ENCODE measurements around the gene ZDHHC20. TPM values are rescaled to one million over a fixed set of nuclear protein-coding genes. Genes with fewer than 3 reads are reported as not detected.

ZDHHC20 gene
- total RNA-seq, 4 donors from 2014 or later = 48.2 to 92.9 (median 69.5) TPM

DNA sequence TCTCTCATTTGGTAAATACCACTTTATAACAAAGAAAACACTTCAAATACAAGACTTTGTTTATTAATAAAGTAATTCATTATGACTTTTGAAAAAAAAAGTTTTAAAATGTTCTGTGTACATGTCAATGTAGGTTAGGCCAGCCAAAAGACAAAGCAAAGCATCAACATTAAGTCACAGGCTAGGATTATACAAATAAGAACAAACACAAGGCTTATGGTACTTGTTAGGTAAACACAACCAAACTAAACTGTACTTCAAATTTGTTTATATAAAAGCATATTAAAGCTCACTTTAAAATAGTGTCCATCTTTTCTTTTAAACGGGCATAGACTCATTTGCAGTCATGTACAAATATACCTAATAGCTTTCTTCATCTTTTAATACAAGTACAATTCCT, 86.6 kb downstream of the ZDHHC20 start:
- Histone ChIP-seq H3K4me1 (no peaks in the 10 kb centered on the region), H3K36me3 (peaks cover 23% of the 10 kb centered on the region), H3K9me3 (no peaks in the 10 kb centered on the region), H3K27ac (no peak overlapping the region), H3K27me3 (no peaks in the 10 kb centered on the region), H3K4me3 (no peak overlapping the region)
- no peak for TF ChIP-seq EP300 (IDR thresholded peaks at IDR 0.05)
- TF ChIP-seq, protein P1, sequence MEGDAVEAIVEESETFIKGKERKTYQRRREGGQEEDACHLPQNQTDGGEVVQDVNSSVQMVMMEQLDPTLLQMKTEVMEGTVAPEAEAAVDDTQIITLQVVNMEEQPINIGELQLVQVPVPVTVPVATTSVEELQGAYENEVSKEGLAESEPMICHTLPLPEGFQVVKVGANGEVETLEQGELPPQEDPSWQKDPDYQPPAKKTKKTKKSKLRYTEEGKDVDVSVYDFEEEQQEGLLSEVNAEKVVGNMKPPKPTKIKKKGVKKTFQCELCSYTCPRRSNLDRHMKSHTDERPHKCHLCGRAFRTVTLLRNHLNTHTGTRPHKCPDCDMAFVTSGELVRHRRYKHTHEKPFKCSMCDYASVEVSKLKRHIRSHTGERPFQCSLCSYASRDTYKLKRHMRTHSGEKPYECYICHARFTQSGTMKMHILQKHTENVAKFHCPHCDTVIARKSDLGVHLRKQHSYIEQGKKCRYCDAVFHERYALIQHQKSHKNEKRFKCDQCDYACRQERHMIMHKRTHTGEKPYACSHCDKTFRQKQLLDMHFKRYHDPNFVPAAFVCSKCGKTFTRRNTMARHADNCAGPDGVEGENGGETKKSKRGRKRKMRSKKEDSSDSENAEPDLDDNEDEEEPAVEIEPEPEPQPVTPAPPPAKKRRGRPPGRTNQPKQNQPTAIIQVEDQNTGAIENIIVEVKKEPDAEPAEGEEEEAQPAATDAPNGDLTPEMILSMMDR (IDR thresholded peaks at IDR 0.05) = no peak
- no peak for TF ChIP-seq POLR2A (IDR thresholded peaks at IDR 0.05)
- TF ChIP-seq POLR2AphosphoS5 (IDR thresholded peaks at IDR 0.05) = no peak
- no peak for DNase-seq (ENCODE audit: low spot score in 2 of 2)
- WGBS = 78% methylated on average over 1 of the region's 1 CpG

DNA sequence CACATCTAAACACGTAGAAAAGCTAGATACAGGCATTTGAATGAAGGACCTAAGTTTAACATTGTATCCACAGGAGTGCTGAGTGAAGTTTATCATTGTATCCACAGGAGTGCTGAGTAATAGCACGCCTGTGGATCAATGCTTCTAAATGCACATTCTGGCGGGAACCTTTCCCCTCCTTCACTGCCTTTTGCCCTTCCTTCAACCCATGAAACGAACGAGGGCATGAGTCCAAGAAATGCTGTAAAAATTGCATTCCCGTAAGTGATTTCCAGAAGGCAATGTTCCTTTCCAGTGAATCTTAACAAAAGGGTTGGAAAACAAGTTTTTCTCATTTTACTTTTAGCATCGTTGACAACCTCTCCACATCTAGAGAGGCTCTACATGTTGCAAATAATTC, 88.1 kb downstream of the ZDHHC20 start:
- Histone ChIP-seq H3K4me3 (no peak overlapping the region), H3K36me3 (peaks cover 14% of the 10 kb centered on the region), H3K27me3 (no peaks in the 10 kb centered on the region), H3K9me3 (no peaks in the 10 kb centered on the region), H3K27ac (no peak overlapping the region), H3K4me1 (no peaks in the 10 kb centered on the region)
- no peak for DNase-seq (ENCODE audit: low spot score in 2 of 2)
- 45% methylated on average over 7 of the region's 7 CpGs for WGBS
- TF ChIP-seq, protein P1 (IDR thresholded peaks at IDR 0.05) = no peak
- TF ChIP-seq POLR2AphosphoS5 (IDR thresholded peaks at IDR 0.05) = no peak
- no peak for TF ChIP-seq EP300 (IDR thresholded peaks at IDR 0.05)
- no peak for TF ChIP-seq POLR2A (IDR thresholded peaks at IDR 0.05)

DNA sequence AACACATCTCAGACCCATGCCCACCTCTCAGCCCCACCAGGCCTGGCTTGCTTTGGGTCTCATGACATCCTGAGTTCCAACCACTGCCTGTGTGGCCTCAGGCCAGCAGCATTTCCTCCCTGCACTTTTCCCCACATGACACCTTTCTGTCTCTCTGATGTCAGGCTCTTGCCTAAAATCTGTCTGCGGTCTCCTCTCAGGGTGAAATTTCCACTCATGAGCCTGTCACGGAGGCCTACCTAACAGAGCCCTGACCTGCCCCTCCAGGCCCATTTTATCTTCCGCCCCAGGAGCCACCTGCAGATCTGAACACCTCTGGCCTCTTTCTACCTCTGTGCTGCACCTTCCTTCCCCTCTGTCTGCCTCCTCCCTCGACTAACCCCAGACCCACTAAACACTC, 93.5 kb downstream of the ZDHHC20 start:
- no peaks in the 10 kb centered on the region for H3K27me3 ChIP-seq
- no peak overlapping the region for H3K4me3 ChIP-seq
- TF ChIP-seq EP300 (IDR thresholded peaks at IDR 0.05) (no peak), POLR2A (IDR thresholded peaks at IDR 0.05) (no peak), POLR2AphosphoS5 (IDR thresholded peaks at IDR 0.05) (no peak)
- TF ChIP-seq, protein P1 (IDR thresholded peaks at IDR 0.05) = no peak
- no peak overlapping the region for H3K27ac ChIP-seq
- no peaks in the 10 kb centered on the region for H3K36me3 ChIP-seq
- 82% methylated on average over 4 of the region's 4 CpGs for WGBS
- no peak for DNase-seq (ENCODE audit: low spot score in 2 of 2)
- peaks cover 5% of the 10 kb centered on the region for H3K9me3 ChIP-seq
- no peaks in the 10 kb centered on the region for H3K4me1 ChIP-seq

DNA sequence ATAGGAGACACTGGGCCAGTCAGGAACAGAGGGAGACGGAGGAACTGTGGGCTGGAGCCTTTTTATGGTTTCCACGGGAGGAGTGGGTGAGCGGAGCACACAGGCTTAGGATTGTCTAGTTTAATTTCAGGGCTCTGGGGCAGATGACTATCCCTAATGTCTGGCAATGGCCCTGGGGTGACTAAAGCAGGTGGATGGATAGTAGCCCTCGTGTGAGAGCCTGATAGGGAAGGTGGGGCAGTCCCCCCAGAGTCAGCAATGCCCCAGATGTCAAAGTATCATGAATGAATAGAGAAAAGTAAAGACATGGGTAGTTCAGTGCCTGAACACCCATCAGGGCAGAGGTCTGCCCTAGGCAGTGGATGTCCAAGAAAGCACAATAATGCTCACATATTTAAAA, 94.2 kb downstream of the ZDHHC20 start:
- H3K4me3 ChIP-seq = no peak overlapping the region
- no peak overlapping the region for H3K27ac ChIP-seq
- H3K4me1 ChIP-seq = no peaks in the 10 kb centered on the region
- H3K9me3 ChIP-seq = peaks cover 5% of the 10 kb centered on the region
- H3K27me3 ChIP-seq = no peaks in the 10 kb centered on the region
- 87% methylated on average over 4 of the region's 4 CpGs for WGBS
- no peak for DNase-seq (ENCODE audit: low spot score in 2 of 2)
- no peaks in the 10 kb centered on the region for H3K36me3 ChIP-seq
- no peak for TF ChIP-seq POLR2AphosphoS5 (IDR thresholded peaks at IDR 0.05)
- TF ChIP-seq POLR2A (IDR thresholded peaks at IDR 0.05) = no peak
- TF ChIP-seq EP300 (IDR thresholded peaks at IDR 0.05) = no peak
- TF ChIP-seq, protein P1 (IDR thresholded peaks at IDR 0.05) = no peak

DNA sequence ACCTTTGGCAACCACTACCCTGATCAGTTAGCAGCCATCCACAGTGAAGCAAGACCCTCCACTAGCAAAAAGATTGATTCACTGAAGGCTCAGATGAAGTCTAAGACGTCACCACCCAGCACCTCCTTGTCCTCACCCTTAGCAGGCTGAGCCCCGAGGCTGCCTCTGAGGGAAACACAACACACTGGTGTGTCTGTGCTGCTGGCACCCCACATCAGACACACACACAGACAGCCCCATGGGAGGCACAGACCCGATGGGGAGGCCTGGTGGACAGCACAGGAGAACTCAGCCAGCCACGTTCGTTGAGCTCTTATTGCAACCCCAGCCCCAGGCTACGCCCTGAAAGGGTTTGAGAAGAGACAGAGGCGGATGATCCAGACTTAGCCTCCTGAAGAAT, 94.7 kb downstream of the ZDHHC20 start:
- no peak overlapping the region for H3K4me3 ChIP-seq
- H3K27ac ChIP-seq = no peak overlapping the region
- 83% methylated on average over 6 of the region's 7 CpGs for WGBS
- H3K9me3 ChIP-seq = peaks cover 5% of the 10 kb centered on the region
- no peaks in the 10 kb centered on the region for H3K27me3 ChIP-seq
- no peak for DNase-seq (ENCODE audit: low spot score in 2 of 2)
- no peaks in the 10 kb centered on the region for H3K4me1 ChIP-seq
- no peak for TF ChIP-seq EP300 (IDR thresholded peaks at IDR 0.05)
- TF ChIP-seq POLR2AphosphoS5 (IDR thresholded peaks at IDR 0.05) = no peak
- TF ChIP-seq, protein P1 (IDR thresholded peaks at IDR 0.05) = no peak
- TF ChIP-seq POLR2A (IDR thresholded peaks at IDR 0.05) = no peak
- H3K36me3 ChIP-seq = no peaks in the 10 kb centered on the region
